Measurements from ENCODE around the gene TOPORS.
A peak's percentile ranks its signal among the peaks of the same experiment; 100 is the strongest.
"Not testable (repeated sequence)": the region's sequence is repeated elsewhere in the genome, so short reads cannot be mapped to it uniquely, and the experiment has no call there.

The TOPORS gene

GRCh38 chr9:32558408-32558934, 6.1 kb upstream of the TOPORS start:
- no peak overlapping the region for H3K27ac ChIP-seq
- no peak for TF ChIP-seq CTCF (conservative IDR thresholded peaks at IDR 0.05)

GRCh38 chr9:32554591-32554990, 2.2 kb upstream of the TOPORS start:
- no peak overlapping the region for H3K27ac ChIP-seq
- TF ChIP-seq CTCF (conservative IDR thresholded peaks at IDR 0.05): no peak

- TF ChIP-seq CTCF (conservative IDR thresholded peaks at IDR 0.05): no peak
- H3K27ac ChIP-seq: 0 out of 2 replicates have a peak overlapping the region, but pooled peaks have one; percentile 91
These were observed 1.7 kb upstream of the TOPORS start for GRCh38 chr9:32554107-32554506.

- H3K27ac ChIP-seq: peak overlapping the region; percentile 91
- no peak for TF ChIP-seq CTCF (conservative IDR thresholded peaks at IDR 0.05)
These were observed 922 bp downstream of the TOPORS start for GRCh38 chr9:32551276-32552051.

GRCh38 chr9:32550562-32551275, 1.7 kb downstream of the TOPORS start:
- peak overlapping the region; percentile 91 for H3K27ac ChIP-seq
- TF ChIP-seq CTCF (conservative IDR thresholded peaks at IDR 0.05): peak; percentile 22; the same call in 1 of the 2 replicates

GRCh38 chr9:32550150-32550561, 2.2 kb downstream of the TOPORS start:
- TF ChIP-seq CTCF (conservative IDR thresholded peaks at IDR 0.05): 0 out of 2 replicates have a peak, but pooled peaks have one; percentile 8
- H3K27ac ChIP-seq: peak overlapping the region; percentile 91

GRCh38 chr9:32548213-32548612, 4.2 kb downstream of the TOPORS start:
- not testable (repeated sequence) for H3K27ac ChIP-seq
